GM18520 (cell line): ENCODE data around the gene SMIM27.
"Not testable (repeated sequence)": the region's sequence is repeated elsewhere in the genome, so short reads cannot be mapped to it uniquely, and the experiment has no call there.

Experiments
- ATAC-seq: cut with Tn5 transposase; IDR thresholded peaks from one replicate; pipeline ENCODE4 v1.9.1; 2021; ENCODE audit not compliant: unreplicated experiment

The SMIM27 gene

GRCh38 chr9:32596096-32596865 lies 44.2 kb downstream of the SMIM27 start:
- ATAC-seq = no peak

GRCh38 chr9:32596936-32597335 lies 44.8 kb downstream of the SMIM27 start:
- ATAC-seq = no peak

- not testable (repeated sequence) for ATAC-seq
Observed at GRCh38 chr9:32599021-32599420, 46.9 kb downstream of the SMIM27 start.
